C4-2B (cell line): ENCODE data around the gene ZNF524.

Experiments
- CTCF ChIP-seq: fragments of 450-650 bp; conservative IDR thresholded peaks from 2 replicates; pipeline ENCODE4 v1.5.1; 2017; ENCODE audit warnings: mild to moderate bottlenecking
- ZFX ChIP-seq: fragments of 450-650 bp; IDR thresholded peaks from 2 replicates; pipeline ENCODE4 v1.6.1; 2017

DNA sequence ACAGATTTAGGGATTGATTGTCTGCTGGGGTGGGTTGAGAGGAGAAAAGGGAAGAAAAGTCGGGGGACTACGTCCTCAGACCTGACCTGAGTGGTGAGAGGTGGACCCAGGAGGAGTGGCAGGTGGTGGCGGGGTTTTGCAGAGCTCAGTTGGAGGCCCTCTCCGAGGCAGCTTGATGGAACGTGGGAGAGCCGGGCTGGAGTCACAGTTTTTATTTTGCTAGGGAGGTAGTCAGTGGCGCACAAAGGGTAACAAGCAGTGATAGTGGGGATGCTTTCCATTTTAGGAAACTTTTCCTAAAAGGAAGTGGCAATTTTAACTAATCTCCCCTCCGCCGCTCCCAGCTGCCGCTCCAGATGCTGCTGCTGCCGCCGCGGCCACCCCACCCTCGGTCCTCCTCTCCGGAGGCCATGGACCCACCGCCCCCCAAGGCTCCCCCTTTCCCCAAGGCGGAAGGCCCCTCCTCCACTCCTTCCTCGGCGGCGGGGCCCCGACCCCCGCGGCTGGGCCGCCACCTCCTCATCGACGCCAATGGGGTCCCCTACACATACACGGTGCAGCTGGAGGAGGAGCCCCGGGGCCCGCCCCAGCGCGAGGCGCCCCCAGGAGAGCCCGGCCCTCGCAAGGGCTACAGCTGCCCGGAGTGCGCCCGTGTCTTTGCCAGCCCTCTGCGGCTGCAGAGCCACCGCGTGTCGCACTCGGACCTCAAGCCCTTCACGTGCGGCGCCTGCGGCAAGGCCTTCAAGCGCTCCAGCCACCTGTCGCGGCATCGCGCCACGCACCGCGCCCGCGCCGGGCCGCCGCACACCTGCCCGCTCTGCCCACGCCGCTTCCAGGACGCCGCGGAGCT lies 42.3 kb downstream of the ZNF524 start:
- TF ChIP-seq CTCF (no peak), ZFX (peak; percentile 76)
